CD4-positive, CD25-positive, alpha-beta regulatory T cell (primary cell): ENCODE measurements around the gene SEPTIN8. TPM values are rescaled to one million over a fixed set of nuclear protein-coding genes. Genes with fewer than 3 reads are reported as not detected.

Experiments used
- ATAC-seq, 2 donors: fragments of 150-1000 bp; cut with Tn5 transposase; one replicate each; pipeline ENCODE4 v1.10.0; 2021; ENCODE audit warnings: low read depth in 2 of 2, moderate number of reproducible peaks in 2 of 2, moderate library complexity in 1 of 2
- DNase-seq, 3 donors: peaks; one replicate each; pipeline versions ENCODE4 v3.0.0 to v3.0.0-alpha.2; 2012 to 2022; ENCODE audit warnings: mixed read lengths in 1 of 3
- H3K27ac ChIP-seq: one replicate; pipeline ENCODE4 v1.7.0; 2013; ENCODE audit warnings: mild to moderate bottlenecking, low read length; ENCODE audit not compliant: insufficient read depth, poor library complexity, severe bottlenecking
- H3K27me3 ChIP-seq: one replicate; pipeline ENCODE4 v1.7.0; 2013; ENCODE audit warnings: low read length; ENCODE audit not compliant: control insufficient read depth, insufficient read depth
- H3K36me3 ChIP-seq: one replicate; pipeline ENCODE4 v1.7.0; 2013; ENCODE audit warnings: mild to moderate bottlenecking, low read length, moderate library complexity; ENCODE audit not compliant: control insufficient read depth, insufficient read depth
- H3K4me1 ChIP-seq: 2 replicates; pipeline ENCODE4 v1.7.0; 2013; ENCODE audit warnings: mild to moderate bottlenecking, low read length; ENCODE audit not compliant: insufficient read depth, control insufficient read depth, poor library complexity, severe bottlenecking
- H3K4me3 ChIP-seq: one replicate; pipeline ENCODE4 v1.7.0; 2013; ENCODE audit warnings: low read depth, mild to moderate bottlenecking, low read length, moderate library complexity
- H3K9me3 ChIP-seq, 2 experiments: 1 replicate in 1 of 2; 2 replicates in 1 of 2; pipeline ENCODE4 v1.7.0; 2013; ENCODE audit warnings: low read length in 2 of 2, mild to moderate bottlenecking in 1 of 2, moderate library complexity in 1 of 2; ENCODE audit not compliant: control insufficient read depth in 2 of 2
- H3K27ac Mint-ChIP-seq, 3 donors: one replicate each; pipeline ENCODE4 v1.8.0; 2020 to 2022; ENCODE audit warnings: mild to moderate bottlenecking in 3 of 3, mixed read lengths in 3 of 3, moderate library complexity in 2 of 3
- H3K27me3 Mint-ChIP-seq: one replicate; pipeline ENCODE4 v1.8.0; 2022; ENCODE audit warnings: mild to moderate bottlenecking, mixed read lengths
- H3K36me3 Mint-ChIP-seq: one replicate; pipeline ENCODE4 v1.8.0; 2020; ENCODE audit warnings: mixed read lengths
- H3K4me1 Mint-ChIP-seq, 4 donors: one replicate each; pipeline ENCODE4 v1.8.0; 2020 to 2022; ENCODE audit warnings: mixed read lengths in 4 of 4, mild to moderate bottlenecking in 1 of 4
- H3K4me3 Mint-ChIP-seq, 4 donors: one replicate each; pipeline ENCODE4 v1.8.0; 2020 to 2022; ENCODE audit warnings: mild to moderate bottlenecking in 4 of 4, mixed read lengths in 4 of 4, moderate library complexity in 3 of 4
- H3K9me3 Mint-ChIP-seq, 7 donors: one replicate each; pipeline ENCODE4 v1.8.0; 2020 to 2022; ENCODE audit warnings: mixed read lengths in 7 of 7, mild to moderate bottlenecking in 3 of 7, moderate library complexity in 2 of 7
- polyA plus RNA-seq, 4 donors: library from polyadenylated mRNA; unstranded; fragments of 300-500 nt; fragmentation: Illumina TruSeq; gene quantifications; one replicate each; pipeline ENCODE4 v1.2.3, GENCODE V29; 2021
- total RNA-seq: library from RNA; stranded (reverse); gene quantifications from one replicate; pipeline ENCODE4 v1.2.3, GENCODE V29; 2022

The SEPTIN8 gene
- total and polyA plus RNA-seq, 5 donors from 2014 or later = 0.46 to 12.4 (median 1.2) TPM

GRCh38 chr5:132754111-132754510, 22.9 kb downstream of the SEPTIN8 start:
- peaks cover 0 to 1% (median 0%) of the 10 kb centered on the region in 7 donors for H3K9me3 Mint-ChIP-seq
- Histone ChIP-seq H3K4me1 (no peaks in the 10 kb centered on the region), H3K36me3 (no peaks in the 10 kb centered on the region), H3K27me3 (no peaks in the 10 kb centered on the region), H3K9me3 (no peaks in the 10 kb centered on the region), H3K27ac (no peak overlapping the region), H3K4me3 (no peak overlapping the region)
- H3K36me3 Mint-ChIP-seq = peaks cover 18% of the 10 kb centered on the region
- no peak overlapping the region for H3K4me3 Mint-ChIP-seq
- peak overlapping the region in 2 of 3 donors; percentile 27 to 76 for H3K27ac Mint-ChIP-seq
- DNase-seq (no peak), ATAC-seq (no peak)
- H3K27me3 Mint-ChIP-seq = no peaks in the 10 kb centered on the region
- peaks cover 17 to 26% (median 22%) of the 10 kb centered on the region in 4 donors for H3K4me1 Mint-ChIP-seq

- Histone ChIP-seq H3K9me3 (no peaks in the 10 kb centered on the region), H3K36me3 (no peaks in the 10 kb centered on the region), H3K27me3 (no peaks in the 10 kb centered on the region), H3K4me1 (no peaks in the 10 kb centered on the region), H3K4me3 (no peak overlapping the region), H3K27ac (no peak overlapping the region)
- H3K36me3 Mint-ChIP-seq = peaks cover 18% of the 10 kb centered on the region
- peak overlapping the region; percentile 12 to 76 (median 15) for H3K27ac Mint-ChIP-seq
- H3K27me3 Mint-ChIP-seq = no peaks in the 10 kb centered on the region
- DNase-seq = no peak
- H3K4me3 Mint-ChIP-seq = no peak overlapping the region
- peaks cover 0 to 1% (median 0%) of the 10 kb centered on the region in 7 donors for H3K9me3 Mint-ChIP-seq
- ATAC-seq = no peak
- peaks cover 17 to 29% (median 23%) of the 10 kb centered on the region in 4 donors for H3K4me1 Mint-ChIP-seq
These were observed 23.7 kb downstream of the SEPTIN8 start for GRCh38 chr5:132753135-132753987.

- H3K9me3 Mint-ChIP-seq = peaks cover 0 to 1% (median 0%) of the 10 kb centered on the region in 7 donors
- H3K27me3 ChIP-seq = no peaks in the 10 kb centered on the region
- no peaks in the 10 kb centered on the region for H3K36me3 ChIP-seq
- H3K9me3 ChIP-seq = no peaks in the 10 kb centered on the region
- DNase-seq (no peak), ATAC-seq (no peak)
- H3K4me1 ChIP-seq = peaks cover 3% of the 10 kb centered on the region
- H3K27ac ChIP-seq = no peak overlapping the region
- peaks cover 14 to 31% (median 23%) of the 10 kb centered on the region in 4 donors for H3K4me1 Mint-ChIP-seq
- peaks cover 18% of the 10 kb centered on the region for H3K36me3 Mint-ChIP-seq
- no peak overlapping the region for H3K4me3 Mint-ChIP-seq
- H3K4me3 ChIP-seq = no peak overlapping the region
- H3K27ac Mint-ChIP-seq = peak overlapping the region; percentile 34 to 76 (median 76)
- no peaks in the 10 kb centered on the region for H3K27me3 Mint-ChIP-seq
These were observed 24.4 kb downstream of the SEPTIN8 start for GRCh38 chr5:132752581-132753125.

DNA sequence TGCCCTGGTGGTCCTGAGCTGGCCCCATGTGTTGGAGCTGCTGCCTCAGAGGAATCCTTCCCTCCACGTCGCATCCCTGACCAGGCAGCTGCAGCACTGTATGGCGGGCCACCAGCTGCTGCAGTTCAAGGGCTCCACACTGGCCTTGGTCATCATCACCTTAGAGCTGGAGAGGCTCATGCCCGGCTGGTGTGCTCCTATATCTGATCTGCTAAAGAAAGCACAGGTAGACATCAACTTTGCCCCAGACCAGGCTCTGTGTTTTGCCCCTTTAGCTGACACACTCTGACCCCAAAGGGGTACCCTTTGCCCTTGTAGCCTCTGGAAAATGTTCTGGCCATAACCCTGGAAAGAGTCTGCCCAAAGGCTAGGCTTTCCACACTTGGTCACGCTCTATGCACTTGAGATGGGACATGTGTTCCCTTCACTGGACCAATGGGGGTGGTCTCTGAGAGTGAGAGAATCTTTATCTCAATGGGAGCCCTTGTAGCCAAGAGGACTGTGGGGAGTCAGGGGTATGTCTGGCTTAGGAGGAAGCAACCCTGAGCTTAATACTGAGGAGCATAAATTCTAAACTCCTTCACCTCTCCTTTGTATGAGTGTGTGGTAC, 25.0 kb downstream of the SEPTIN8 start:
- Histone ChIP-seq H3K4me1 (peaks cover 8% of the 10 kb centered on the region), H3K27me3 (no peaks in the 10 kb centered on the region), H3K36me3 (no peaks in the 10 kb centered on the region), H3K9me3 (no peaks in the 10 kb centered on the region), H3K4me3 (no peak overlapping the region), H3K27ac (no peak overlapping the region)
- Mint-ChIP-seq H3K4me1 (peaks cover 8 to 31% (median 23%) of the 10 kb centered on the region in 4 donors), H3K36me3 (peaks cover 18% of the 10 kb centered on the region), H3K9me3 (peaks cover 0 to 1% (median 0%) of the 10 kb centered on the region in 7 donors), H3K4me3 (peak overlapping the region in 1 of 4 donors; percentile 3), H3K27me3 (no peaks in the 10 kb centered on the region), H3K27ac (peak overlapping the region; percentile 34 to 76 (median 76))
- DNase-seq = no peak
- no peak for ATAC-seq

DNA sequence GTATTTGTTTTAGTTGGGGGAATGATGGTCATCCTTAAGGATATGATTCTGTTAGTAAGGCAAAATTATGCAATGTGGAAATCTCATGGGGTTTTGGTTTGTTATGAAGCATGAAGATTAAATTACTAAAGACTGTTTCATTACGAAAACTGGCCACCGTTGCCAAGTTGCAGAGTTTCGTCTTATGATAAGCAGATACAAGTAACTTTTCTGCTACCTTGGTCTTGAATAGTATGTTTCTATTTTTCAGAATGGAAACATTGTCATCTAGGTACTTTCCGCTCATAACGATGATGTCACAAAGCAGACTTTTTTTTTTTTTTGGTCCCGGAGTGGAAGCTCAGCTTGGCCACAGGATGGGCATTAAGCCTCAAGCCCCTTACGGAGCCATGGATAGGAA, 25.6 kb downstream of the SEPTIN8 start:
- H3K9me3 Mint-ChIP-seq = peaks cover 0 to 1% (median 0%) of the 10 kb centered on the region in 7 donors
- peaks cover 8 to 33% (median 23%) of the 10 kb centered on the region in 4 donors for H3K4me1 Mint-ChIP-seq
- no peaks in the 10 kb centered on the region for H3K27me3 Mint-ChIP-seq
- DNase-seq (peak in 2 of 3 donors; percentile 21 to 35), ATAC-seq (no peak)
- H3K27ac Mint-ChIP-seq = peak overlapping the region; percentile 1 to 76 (median 68)
- H3K4me1 ChIP-seq = peaks cover 14% of the 10 kb centered on the region
- no peaks in the 10 kb centered on the region for H3K27me3 ChIP-seq
- peak overlapping the region in 2 of 4 donors; percentile 3 to 13 for H3K4me3 Mint-ChIP-seq
- no peaks in the 10 kb centered on the region for H3K36me3 ChIP-seq
- H3K36me3 Mint-ChIP-seq = peaks cover 18% of the 10 kb centered on the region
- peak overlapping the region; percentile 51 for H3K27ac ChIP-seq
- H3K9me3 ChIP-seq = no peaks in the 10 kb centered on the region
- H3K4me3 ChIP-seq = no peak overlapping the region

GRCh38 chr5:132750471-132751230, 26.4 kb downstream of the SEPTIN8 start:
- Mint-ChIP-seq H3K27me3 (peaks cover 1% of the 10 kb centered on the region), H3K4me3 (peak overlapping the region in 1 of 4 donors; percentile 83), H3K36me3 (peaks cover 18% of the 10 kb centered on the region), H3K9me3 (peaks cover 0 to 1% (median 0%) of the 10 kb centered on the region in 7 donors), H3K27ac (peak overlapping the region in 2 of 3 donors; percentile 27 to 68), H3K4me1 (peaks cover 8 to 33% (median 23%) of the 10 kb centered on the region in 4 donors)
- no peak overlapping the region for H3K4me3 ChIP-seq
- no peaks in the 10 kb centered on the region for H3K9me3 ChIP-seq
- H3K36me3 ChIP-seq = no peaks in the 10 kb centered on the region
- peaks cover 14% of the 10 kb centered on the region for H3K4me1 ChIP-seq
- peak overlapping the region; percentile 51 for H3K27ac ChIP-seq
- DNase-seq (no peak), ATAC-seq (no peak)
- H3K27me3 ChIP-seq = no peaks in the 10 kb centered on the region

DNA sequence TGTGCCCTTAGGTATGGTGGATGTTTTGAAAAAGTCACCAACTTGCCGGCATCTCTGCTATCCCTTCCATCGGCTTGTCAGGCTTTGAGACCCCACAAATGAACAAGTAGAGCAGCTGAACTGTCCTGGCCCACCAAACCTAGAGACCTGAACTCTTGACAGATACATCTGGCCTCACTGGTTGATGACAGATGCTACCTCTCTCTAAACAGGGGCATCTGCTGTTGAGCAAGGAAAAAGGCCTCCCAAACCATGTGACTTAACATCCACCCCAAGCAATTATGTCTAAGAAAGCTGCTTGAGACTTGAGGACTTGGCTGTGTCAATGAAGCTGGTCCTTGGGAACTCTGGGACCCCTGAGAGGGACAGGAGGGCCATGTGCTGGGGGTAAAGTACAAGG, 27.5 kb downstream of the SEPTIN8 start:
- peaks cover 8 to 33% (median 23%) of the 10 kb centered on the region in 4 donors for H3K4me1 Mint-ChIP-seq

More for the DNA sequence above, 27.5 kb downstream of the SEPTIN8 start:
- Mint-ChIP-seq H3K9me3 (no peaks in the 10 kb centered on the region), H3K27me3 (peaks cover 6% of the 10 kb centered on the region), H3K36me3 (peaks cover 11% of the 10 kb centered on the region), H3K27ac (peak overlapping the region; percentile 27 to 43 (median 31)), H3K4me3 (peak overlapping the region in 3 of 4 donors; percentile 70 to 83 (median 80))
- Histone ChIP-seq H3K9me3 (no peaks in the 10 kb centered on the region), H3K4me3 (no peak overlapping the region), H3K27me3 (no peaks in the 10 kb centered on the region), H3K36me3 (no peaks in the 10 kb centered on the region), H3K27ac (no peak overlapping the region), H3K4me1 (peaks cover 14% of the 10 kb centered on the region)
- ATAC-seq (no peak), DNase-seq (no peak)
